GM21529 (cell line): ENCODE results near the gene CREBBP.

Source experiments
- ATAC-seq: cut with Tn5 transposase; IDR thresholded peaks from one replicate; pipeline ENCODE4 v1.9.1; 2021; ENCODE audit not compliant: unreplicated experiment

The CREBBP gene

GRCh38 chr16:3825103-3825502 is 55.4 kb downstream of the CREBBP start:
- ATAC-seq = no peak

DNA sequence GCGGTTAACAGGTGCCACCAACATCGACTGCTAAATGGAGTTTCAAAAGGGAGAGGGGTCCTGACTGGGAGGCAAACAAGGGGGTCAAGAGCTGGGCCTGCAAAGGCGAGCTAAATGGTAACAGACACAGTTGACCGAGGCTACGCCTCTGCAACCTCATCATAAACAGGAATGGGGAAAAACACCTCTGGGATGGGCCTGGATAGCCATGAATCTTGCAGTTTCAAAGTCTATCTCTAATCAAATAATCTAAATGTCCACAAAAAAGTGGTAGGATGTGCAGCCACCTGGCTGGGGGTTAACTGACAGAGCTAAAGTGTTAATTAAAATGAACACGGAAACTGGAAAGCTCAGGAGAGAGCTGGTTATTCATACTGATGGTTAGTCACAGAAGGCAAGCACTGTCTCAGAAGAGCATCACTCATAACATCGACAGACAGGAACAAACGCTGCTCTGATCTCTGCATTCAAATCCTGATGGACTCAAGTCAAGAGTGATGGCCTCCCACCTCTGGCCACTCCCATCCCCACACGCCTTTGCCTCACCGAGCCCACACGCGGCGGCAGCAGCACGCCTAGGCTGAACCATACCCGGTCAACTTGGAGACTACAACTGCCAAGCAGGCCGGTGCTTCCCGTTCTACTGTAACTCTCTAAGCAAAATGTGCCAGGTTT is 56.3 kb downstream of the CREBBP start:
- ATAC-seq = no peak

- ATAC-seq = no peak
Observed at GRCh38 chr16:3823427-3823826, 57.1 kb downstream of the CREBBP start.

DNA sequence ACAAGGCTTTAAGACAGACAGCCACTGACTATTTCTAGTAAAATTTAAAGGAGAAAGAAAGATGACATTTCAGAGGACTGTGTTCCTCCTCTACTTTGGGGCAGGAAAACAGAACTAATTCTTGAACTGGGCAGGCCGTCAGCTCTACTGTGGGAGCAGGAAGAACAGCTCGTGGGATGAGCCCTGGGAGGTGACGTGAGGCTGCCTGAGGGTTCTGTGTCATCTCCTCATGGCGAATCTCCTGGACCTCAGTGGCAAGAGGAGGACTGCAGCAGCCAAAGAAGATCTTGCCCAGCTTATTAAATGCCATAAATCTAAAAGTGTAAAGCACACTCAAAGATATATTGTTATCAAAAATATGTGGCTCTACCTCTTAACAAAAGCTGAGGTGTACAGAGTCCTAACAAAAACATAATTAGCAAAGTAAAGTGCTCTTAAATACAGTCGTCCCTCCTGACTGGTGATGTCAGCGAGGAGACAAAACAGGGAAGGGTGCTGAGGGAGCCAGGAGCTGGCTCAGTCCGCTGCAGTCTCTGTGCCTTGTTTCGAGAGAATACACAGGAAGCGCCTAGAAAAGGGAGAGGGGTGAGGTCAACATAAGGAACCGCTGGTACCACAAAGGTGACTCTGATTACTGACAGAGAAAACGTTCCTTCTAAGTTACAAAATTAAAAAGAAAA is 58.0 kb downstream of the CREBBP start:
- no peak for ATAC-seq

DNA sequence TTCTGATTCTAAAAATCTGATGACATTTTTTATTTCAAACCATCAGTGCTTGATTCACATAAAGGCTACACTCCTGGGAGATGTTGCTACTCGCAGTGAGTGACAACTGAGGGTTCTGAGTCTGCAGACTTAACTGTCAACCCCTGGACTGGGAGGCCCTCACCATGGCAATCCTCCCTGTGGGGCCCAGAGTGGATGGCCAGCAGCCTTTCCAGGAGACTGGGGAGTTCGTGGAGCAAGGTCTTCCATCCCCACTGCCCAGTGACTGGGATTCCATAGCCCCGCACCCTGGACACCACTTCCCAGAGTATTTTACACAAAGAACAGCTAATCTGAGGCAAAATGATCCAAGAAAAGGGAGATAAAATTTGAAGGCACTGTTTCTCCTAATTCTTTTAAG is 59.3 kb downstream of the CREBBP start:
- no peak for ATAC-seq

DNA sequence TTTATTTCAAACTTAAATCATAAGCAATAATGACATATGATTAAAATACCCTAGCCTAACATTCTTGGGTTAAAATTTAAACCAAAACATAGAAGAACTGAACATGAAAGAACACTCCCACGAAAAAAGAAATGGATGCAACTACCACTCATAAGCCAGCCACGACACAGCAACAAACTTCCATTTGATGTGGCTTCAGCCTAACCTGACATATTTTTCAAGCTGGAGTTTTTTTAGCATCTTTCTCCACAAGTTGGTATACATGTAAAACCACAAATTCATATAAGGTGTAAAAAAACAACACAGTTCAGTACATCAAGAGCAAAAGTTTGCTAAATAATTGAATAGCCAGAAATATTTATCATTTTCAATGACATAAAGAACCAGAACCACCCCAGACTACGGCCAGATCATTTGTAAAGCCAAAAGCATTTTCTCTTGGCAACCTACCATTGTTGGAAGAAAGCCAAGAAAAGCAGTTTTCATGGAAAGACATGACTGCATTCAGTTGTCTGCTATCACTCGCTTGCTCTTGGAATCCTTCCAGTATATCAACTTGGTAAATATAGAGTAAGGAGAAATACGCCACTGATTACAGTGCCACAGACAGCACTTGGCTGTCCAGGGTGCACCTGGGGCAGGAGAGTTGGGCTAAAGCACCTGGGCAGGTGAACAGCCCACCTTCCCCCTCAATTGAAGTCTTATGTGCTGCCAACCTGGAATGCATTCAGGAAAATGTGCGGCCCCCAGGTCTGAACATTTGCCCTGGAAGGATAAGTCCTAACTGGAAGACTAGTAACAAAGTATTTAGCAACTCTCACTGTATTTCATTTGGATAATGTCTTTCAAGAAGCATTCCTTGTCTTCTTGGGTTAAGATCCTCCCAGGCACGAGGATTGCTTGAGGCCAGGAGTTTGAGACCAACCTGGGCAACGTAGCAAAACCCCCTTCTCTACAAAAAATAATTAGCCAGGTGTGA is 60.5 kb downstream of the CREBBP start:
- ATAC-seq = no peak

GRCh38 chr16:3819175-3819527 is 61.4 kb downstream of the CREBBP start:
- no peak for ATAC-seq

- no peak for ATAC-seq
Observed at GRCh38 chr16:3816326-3816725, 64.2 kb downstream of the CREBBP start.

GRCh38 chr16:3814755-3815154 is 65.8 kb downstream of the CREBBP start:
- ATAC-seq = no peak

DNA sequence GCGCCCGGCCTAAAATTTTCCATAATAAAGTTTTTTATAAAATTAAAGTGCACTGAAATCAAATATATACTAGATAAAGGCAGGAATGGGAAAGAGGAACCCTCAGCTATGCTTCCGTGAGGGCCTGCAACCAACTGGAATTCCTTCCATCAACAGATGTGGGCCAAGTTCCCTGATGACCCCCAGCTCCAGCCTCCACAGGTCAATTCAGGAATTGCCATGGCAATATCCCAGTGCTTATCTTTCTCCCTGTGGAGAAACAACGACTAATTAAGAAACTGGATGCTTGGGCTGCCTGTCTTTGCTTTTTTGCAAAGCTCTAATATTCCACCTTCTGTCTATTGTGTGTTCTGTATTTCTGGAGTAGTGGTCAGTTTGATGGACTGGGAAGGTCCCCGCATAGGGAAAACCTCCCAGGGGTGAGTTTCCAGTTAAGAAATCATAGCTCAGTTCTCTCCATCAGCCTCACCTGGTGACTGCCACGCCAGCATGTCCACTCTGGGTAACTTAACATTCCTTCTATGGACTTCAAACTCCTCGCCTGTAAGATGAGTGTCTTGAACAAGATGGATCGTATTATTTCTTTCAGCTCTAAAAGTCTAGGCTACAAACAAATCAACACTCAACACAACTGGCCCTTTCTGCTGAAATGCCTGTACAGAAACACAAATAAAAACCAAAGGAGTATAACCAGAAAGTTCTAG is 67.9 kb downstream of the CREBBP start:
- ATAC-seq = no peak

GRCh38 chr16:3810818-3811217 is 69.7 kb downstream of the CREBBP start:
- ATAC-seq = no peak

- no peak for ATAC-seq
Observed at GRCh38 chr16:3810198-3810664, 70.3 kb downstream of the CREBBP start.

- ATAC-seq = no peak
Observed at GRCh38 chr16:3808308-3809063, 72.0 kb downstream of the CREBBP start.

DNA sequence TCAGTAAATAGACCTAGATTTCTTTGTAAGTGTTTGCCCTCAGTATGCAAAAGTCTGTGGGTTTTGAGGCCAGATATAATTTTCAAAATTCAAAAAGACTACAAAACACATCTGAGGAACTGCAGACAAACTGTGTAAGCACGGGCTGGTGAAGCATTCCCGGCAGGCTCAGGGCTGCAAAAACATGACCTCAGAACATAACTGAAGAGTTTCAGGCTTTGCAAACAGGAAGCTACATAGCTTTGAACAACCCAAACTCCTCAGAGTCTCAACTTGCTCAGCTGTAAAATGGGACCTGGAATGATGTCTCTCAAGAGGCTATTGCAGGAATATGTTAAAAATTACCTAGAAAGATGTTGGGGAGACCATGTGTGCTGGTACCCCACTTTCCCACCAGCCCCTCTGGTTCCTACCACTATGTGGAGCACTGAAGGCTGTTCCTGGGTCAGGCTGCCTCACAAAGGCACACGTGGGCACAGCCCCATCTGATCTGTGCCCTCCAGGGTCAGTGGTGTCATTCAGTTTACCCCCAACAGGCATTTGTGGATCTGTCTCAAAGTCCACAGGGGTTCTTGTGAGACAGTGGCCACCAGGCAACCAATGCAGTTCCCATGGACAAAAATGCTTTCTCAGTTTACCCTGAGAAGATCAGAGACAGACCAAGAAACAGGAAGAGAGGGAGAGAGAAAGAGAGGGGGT is 72.9 kb downstream of the CREBBP start:
- peak; percentile 53 for ATAC-seq

GRCh38 chr16:3804426-3805016 is 76.0 kb downstream of the CREBBP start:
- ATAC-seq = no peak

- no peak for ATAC-seq
Observed at GRCh38 chr16:3800477-3801270, 79.8 kb downstream of the CREBBP start.

DNA sequence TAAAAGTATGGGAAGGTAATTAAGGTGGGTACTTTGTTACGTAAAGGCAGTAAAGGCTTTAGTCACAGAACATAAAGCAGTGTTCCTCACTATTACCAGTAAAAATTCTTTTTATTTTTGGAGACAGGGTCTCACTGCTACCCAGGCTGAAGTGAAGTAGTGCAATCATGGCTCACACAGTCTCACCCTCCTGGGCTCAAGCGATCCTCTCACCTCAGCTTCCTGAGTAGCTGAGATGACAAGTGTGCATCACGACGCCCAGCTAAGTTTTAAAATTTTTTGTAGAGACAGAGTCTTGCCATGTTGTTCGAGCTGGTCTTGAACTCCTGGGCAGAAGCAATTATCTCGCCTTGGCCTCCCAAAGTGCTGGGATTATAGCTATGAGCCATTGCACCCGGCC is 80.5 kb downstream of the CREBBP start:
- no peak for ATAC-seq

GRCh38 chr16:3799354-3799753 is 81.2 kb downstream of the CREBBP start:
- ATAC-seq = no peak
